Measurements from ENCODE around the gene LMBR1L. TPM values are rescaled to one million over a fixed set of nuclear protein-coding genes. Genes with fewer than 3 reads are reported as not detected.

Gene LMBR1L
- polyA plus RNA-seq, 3 donors: 22.0 to 104 (median 25.9) TPM

GRCh38 chr12:49055978-49056754 lies 54.5 kb downstream of the LMBR1L start:
- H3K4me1 Mint-ChIP-seq: peaks cover 51% of the 10 kb centered on the region
- H3K27me3 Mint-ChIP-seq (ENCODE audit: low read depth in 3 of 3): peaks cover 0 to 3% (median 0%) of the 10 kb centered on the region in 3 donors
- no peaks in the 10 kb centered on the region for H3K9me3 Mint-ChIP-seq
- H3K4me3 ChIP-seq (replicated peaks in 1 of 3; ENCODE audit: low read depth in 2 of 3, low read length in 3 of 3): peak overlapping the region; percentile 11 to 97 (median 18)
- peaks cover 100% of the 10 kb centered on the region for H3K79me2 ChIP-seq (ENCODE audit: insufficient read depth, low read length)
- H3K9ac ChIP-seq (ENCODE audit: insufficient read depth, low read length, poor library complexity, severe bottlenecking): peak overlapping the region; percentile 2
- peak overlapping the region; percentile 91 to 96 (median 93) for H3K27ac Mint-ChIP-seq
- peak overlapping the region; percentile 98 for H3K4me2 ChIP-seq (replicated peaks; ENCODE audit: extremely low read depth, low read length, poor library complexity, severe bottlenecking)
- peaks cover 40 to 45% of the 10 kb centered on the region in 2 donors for H3K4me1 ChIP-seq (ENCODE audit: control insufficient read depth in 1 of 2, insufficient read depth in 2 of 2, low read length in 2 of 2)
- H4K20me1 ChIP-seq (ENCODE audit: insufficient read depth, low read length): peaks cover 78% of the 10 kb centered on the region
- H3K9me3 ChIP-seq (replicated peaks in 1 of 2; ENCODE audit: control insufficient read depth in 1 of 2, insufficient read depth in 1 of 2, low read length in 2 of 2): no peaks in the 10 kb centered on the region
- H3K27ac ChIP-seq (ENCODE audit: low read depth in 1 of 2, low read length in 2 of 2): peak overlapping the region; percentile 54 to 92
- no peak for TF ChIP-seq CTCF (IDR thresholded peaks at IDR 0.05)
- intact Hi-C loops (cut with micrococcal nuclease): loop anchor here (5.0 kb wide), 2 partner anchors 39 to 76 kb away; partner anchors contain the start of genes PRKAG1 (in 2 of the 2) and TUBA1B (in 1 of the 2)
- H3K36me3 ChIP-seq (replicated peaks in 1 of 2; ENCODE audit: control insufficient read depth in 1 of 2, insufficient read depth in 2 of 2, low read length in 2 of 2): peaks cover 38 to 42% of the 10 kb centered on the region in 2 donors
- WGBS (ENCODE audit: insufficient coverage): 0% methylated on average over 1 of the region's 7 CpGs
- DNase-seq: peak; percentile 91 to 98 (median 96)
- peak overlapping the region; percentile 96 to 97 for H3K4me3 Mint-ChIP-seq
- H3K27me3 ChIP-seq (ENCODE audit: control insufficient read depth in 2 of 2, insufficient read depth in 2 of 2, low read length in 2 of 2): no peaks in the 10 kb centered on the region
- peaks cover 42 to 52% of the 10 kb centered on the region in 2 donors for H3K36me3 Mint-ChIP-seq
- H2AFZ ChIP-seq (ENCODE audit: insufficient read depth, low read depth, low read length, poor library complexity, severe bottlenecking): no peak overlapping the region

- Histone ChIP-seq H4K20me1 (ENCODE audit: insufficient read depth, low read length) (peaks cover 89% of the 10 kb centered on the region), H3K4me1 (ENCODE audit: control insufficient read depth in 1 of 2, insufficient read depth in 2 of 2, low read length in 2 of 2) (peaks cover 38 to 41% of the 10 kb centered on the region in 2 donors), H2AFZ (ENCODE audit: insufficient read depth, low read depth, low read length, poor library complexity, severe bottlenecking) (no peak overlapping the region), H3K27me3 (ENCODE audit: control insufficient read depth in 2 of 2, insufficient read depth in 2 of 2, low read length in 2 of 2) (no peaks in the 10 kb centered on the region), H3K9me3 (replicated peaks in 1 of 2; ENCODE audit: control insufficient read depth in 1 of 2, insufficient read depth in 1 of 2, low read length in 2 of 2) (no peaks in the 10 kb centered on the region), H3K4me2 (replicated peaks; ENCODE audit: extremely low read depth, low read length, poor library complexity, severe bottlenecking) (no peak overlapping the region), H3K27ac (ENCODE audit: low read depth in 1 of 2, low read length in 2 of 2) (peak overlapping the region in 1 of 2 donors; percentile 92), H3K4me3 (replicated peaks in 1 of 3; ENCODE audit: low read depth in 2 of 3, low read length in 3 of 3) (no peak overlapping the region), H3K36me3 (replicated peaks in 1 of 2; ENCODE audit: control insufficient read depth in 1 of 2, insufficient read depth in 2 of 2, low read length in 2 of 2) (peaks cover 49 to 53% of the 10 kb centered on the region in 2 donors), H3K79me2 (ENCODE audit: insufficient read depth, low read length) (peaks cover 98% of the 10 kb centered on the region), H3K9ac (ENCODE audit: insufficient read depth, low read length, poor library complexity, severe bottlenecking) (no peak overlapping the region)
- Mint-ChIP-seq H3K27me3 (ENCODE audit: low read depth in 3 of 3) (peaks cover 0 to 3% (median 0%) of the 10 kb centered on the region in 3 donors), H3K4me1 (peaks cover 49% of the 10 kb centered on the region), H3K4me3 (no peak overlapping the region), H3K9me3 (no peaks in the 10 kb centered on the region), H3K36me3 (peaks cover 51 to 62% of the 10 kb centered on the region in 2 donors), H3K27ac (peak overlapping the region in 6 of 7 donors; percentile 46 to 96 (median 92))
- 100% methylated on average over 3 of the region's 4 CpGs for WGBS (ENCODE audit: insufficient coverage)
- TF ChIP-seq CTCF (IDR thresholded peaks at IDR 0.05): no peak
- DNase-seq: no peak
- intact Hi-C loops (cut with micrococcal nuclease): loop anchor here (5.0 kb wide), 2 partner anchors 38 to 77 kb away; partner anchors contain the start of genes PRKAG1 (in 2 of the 2) and TUBA1B (in 1 of the 2)
Measured at GRCh38 chr12:49055092-49055491, 55.6 kb downstream of the LMBR1L start.
